ENCODE data around the gene BLM. TPM values are rescaled to one million over a fixed set of nuclear protein-coding genes. Genes with fewer than 3 reads are reported as not detected.

Gene BLM
- total RNA-seq, 4 donors from 2014 or later = 11.6 to 18.2 (median 14.5) TPM

DNA sequence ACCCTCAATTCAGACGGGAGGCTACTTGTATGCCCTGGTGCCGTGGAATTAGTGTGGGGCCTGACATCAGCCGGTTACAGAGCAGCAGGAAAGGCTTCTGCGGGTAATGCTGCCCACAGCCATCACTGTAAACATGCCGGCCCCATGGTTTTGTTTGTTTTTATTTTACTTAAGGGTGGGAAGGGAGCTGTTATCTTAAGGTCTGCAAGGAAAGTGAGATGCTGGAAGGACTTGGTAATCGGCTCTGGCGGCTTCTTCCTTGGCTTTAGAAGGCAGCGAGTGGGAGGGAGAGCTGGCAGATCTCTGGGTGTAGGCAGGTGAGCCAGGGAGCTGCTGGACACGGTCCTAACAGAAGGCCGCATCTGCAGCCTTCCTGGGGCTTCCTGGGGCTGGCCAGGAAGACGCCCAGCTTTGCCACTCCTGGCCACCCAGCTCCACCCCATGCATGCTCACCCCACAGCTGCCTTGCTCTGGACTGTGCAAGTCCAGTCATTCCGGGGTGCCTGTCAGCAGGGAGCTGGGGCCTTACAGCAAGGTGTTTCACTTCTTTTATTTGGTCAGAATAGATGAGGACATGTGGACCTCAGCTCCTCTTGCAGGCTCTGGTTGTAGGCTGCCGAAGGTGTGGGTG lies 97.2 kb downstream of the BLM start:
- DNase-seq (no peak), ATAC-seq (no peak)
- H3K4me1 ChIP-seq = no peaks in the 10 kb centered on the region
- intact Hi-C loops (cut with DNase I; ENCODE audit: low total_unique reads) = no loop called here
- H3K36me3 ChIP-seq = no peaks in the 10 kb centered on the region
- no peak overlapping the region for H3K27ac ChIP-seq
- no peaks in the 10 kb centered on the region for H3K9me3 ChIP-seq
- no peaks in the 10 kb centered on the region for H3K27me3 ChIP-seq
- in situ Hi-C loops (cut with MboI; ENCODE audit: low sequenced_read_pairs in 4 of 4) = no loop called here
- no peak overlapping the region for H3K4me3 ChIP-seq
- no peak for TF ChIP-seq POLR2A (IDR thresholded peaks at IDR 0.05)
- TF ChIP-seq, protein P1, sequence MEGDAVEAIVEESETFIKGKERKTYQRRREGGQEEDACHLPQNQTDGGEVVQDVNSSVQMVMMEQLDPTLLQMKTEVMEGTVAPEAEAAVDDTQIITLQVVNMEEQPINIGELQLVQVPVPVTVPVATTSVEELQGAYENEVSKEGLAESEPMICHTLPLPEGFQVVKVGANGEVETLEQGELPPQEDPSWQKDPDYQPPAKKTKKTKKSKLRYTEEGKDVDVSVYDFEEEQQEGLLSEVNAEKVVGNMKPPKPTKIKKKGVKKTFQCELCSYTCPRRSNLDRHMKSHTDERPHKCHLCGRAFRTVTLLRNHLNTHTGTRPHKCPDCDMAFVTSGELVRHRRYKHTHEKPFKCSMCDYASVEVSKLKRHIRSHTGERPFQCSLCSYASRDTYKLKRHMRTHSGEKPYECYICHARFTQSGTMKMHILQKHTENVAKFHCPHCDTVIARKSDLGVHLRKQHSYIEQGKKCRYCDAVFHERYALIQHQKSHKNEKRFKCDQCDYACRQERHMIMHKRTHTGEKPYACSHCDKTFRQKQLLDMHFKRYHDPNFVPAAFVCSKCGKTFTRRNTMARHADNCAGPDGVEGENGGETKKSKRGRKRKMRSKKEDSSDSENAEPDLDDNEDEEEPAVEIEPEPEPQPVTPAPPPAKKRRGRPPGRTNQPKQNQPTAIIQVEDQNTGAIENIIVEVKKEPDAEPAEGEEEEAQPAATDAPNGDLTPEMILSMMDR (IDR thresholded peaks at IDR 0.05 in 4 of 5, conservative IDR thresholded peaks at IDR 0.05 in 1 of 5) = no peak

DNA sequence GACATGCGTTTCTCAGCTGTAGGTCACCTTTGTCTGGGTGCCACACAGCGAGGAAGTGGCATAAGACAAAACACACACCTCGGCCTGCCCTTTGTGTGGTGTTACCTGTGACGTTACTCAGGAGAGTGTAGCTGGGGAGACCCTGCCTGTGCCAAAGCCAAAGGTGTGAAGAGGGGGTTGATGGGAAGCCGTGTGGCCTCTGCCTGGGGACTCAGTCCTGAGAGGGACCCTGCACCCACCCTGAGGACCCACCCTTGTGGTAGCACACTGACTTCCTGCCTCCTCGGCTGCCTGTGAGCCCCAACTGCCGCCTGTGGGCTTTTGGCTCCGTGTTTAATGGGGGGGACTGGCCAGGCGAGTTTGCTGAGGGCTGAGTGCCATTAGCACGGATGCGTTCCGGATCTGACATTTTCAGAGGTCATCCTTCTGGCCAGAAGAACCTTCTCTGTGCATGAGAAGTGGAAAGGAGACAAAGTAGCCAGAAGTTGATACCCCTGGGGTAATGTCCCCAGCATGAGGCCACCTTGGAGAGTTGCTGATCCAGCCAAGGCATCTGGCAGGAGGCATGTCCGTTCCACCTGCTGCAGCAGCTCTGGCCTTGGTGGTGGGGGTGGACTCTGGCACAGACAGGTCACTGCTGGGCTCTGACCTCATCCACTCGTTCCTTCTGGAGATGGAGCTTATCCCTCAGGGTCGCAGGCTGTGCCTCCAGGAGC lies 99.4 kb downstream of the BLM start:
- H3K9me3 ChIP-seq = no peaks in the 10 kb centered on the region
- intact Hi-C loops (cut with DNase I; ENCODE audit: low total_unique reads) = no loop called here

DNA sequence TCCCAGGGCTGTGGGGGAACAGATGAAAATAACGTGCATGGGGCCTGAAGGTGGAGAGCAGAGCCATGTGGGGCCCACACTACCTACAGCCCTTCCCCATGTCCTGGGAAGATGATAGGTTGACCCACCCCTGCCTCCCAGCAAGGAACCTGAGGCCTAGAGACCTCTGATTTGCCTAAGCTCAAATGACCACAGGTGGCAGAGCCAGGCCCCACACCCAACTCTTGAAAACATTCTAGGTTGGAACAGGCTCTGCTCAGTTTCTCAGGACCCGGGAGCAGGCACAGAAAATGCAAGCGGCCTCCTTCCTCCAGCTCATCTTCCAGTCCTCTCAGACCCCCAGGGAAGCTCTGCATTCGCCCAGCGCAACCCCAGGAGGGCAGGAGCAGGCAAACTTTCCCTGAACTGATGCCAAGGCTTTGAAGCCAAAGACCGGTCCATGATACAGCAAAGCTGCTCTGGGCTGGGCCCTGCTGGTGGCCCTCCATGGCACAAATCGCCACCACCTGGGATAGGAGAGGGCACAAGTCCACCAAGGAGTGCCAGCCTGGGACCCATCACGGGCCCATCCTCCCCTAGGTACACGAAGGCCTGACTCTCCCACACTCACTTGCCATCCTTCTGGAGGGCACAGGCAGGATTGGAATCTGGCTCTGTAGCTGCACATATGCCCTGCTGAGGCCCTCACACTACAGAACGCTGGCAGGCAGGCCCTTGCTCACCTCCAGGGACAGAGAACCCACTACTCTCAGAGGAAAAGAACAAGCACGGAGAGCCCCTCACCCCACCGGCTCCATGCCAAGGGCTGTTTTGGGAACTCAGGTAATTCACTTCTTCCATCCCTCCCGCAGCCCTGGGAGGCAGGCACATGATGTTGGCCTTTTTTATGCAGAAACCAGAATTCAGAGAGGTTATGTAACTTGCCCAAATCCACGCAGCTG lies 100.2 kb downstream of the BLM start:
- Histone ChIP-seq H3K9me3 (no peaks in the 10 kb centered on the region), H3K27me3 (no peaks in the 10 kb centered on the region), H3K4me3 (no peak overlapping the region), H3K4me1 (no peaks in the 10 kb centered on the region), H3K27ac (no peak overlapping the region), H3K36me3 (no peaks in the 10 kb centered on the region)
- in situ Hi-C loops (cut with MboI; ENCODE audit: low sequenced_read_pairs in 4 of 4) = no loop called here
- ATAC-seq (no peak), DNase-seq (no peak)
- TF ChIP-seq POLR2A (IDR thresholded peaks at IDR 0.05) = no peak
- TF ChIP-seq, protein P1 (IDR thresholded peaks at IDR 0.05 in 4 of 5, conservative IDR thresholded peaks at IDR 0.05 in 1 of 5) = no peak
- intact Hi-C loops (cut with DNase I; ENCODE audit: low total_unique reads) = no loop called here

More for the DNA sequence above, 99.4 kb downstream of the BLM start:
- no peak overlapping the region for H3K4me3 ChIP-seq
- TF ChIP-seq POLR2A (IDR thresholded peaks at IDR 0.05) = no peak
- TF ChIP-seq, protein P1 (IDR thresholded peaks at IDR 0.05 in 4 of 5, conservative IDR thresholded peaks at IDR 0.05 in 1 of 5) = no peak
- no peaks in the 10 kb centered on the region for H3K36me3 ChIP-seq
- in situ Hi-C loops (cut with MboI; ENCODE audit: low sequenced_read_pairs in 4 of 4) = no loop called here
- ATAC-seq (no peak), DNase-seq (no peak)
- H3K4me1 ChIP-seq = no peaks in the 10 kb centered on the region
- H3K27ac ChIP-seq = no peak overlapping the region
- H3K27me3 ChIP-seq = no peaks in the 10 kb centered on the region

DNA sequence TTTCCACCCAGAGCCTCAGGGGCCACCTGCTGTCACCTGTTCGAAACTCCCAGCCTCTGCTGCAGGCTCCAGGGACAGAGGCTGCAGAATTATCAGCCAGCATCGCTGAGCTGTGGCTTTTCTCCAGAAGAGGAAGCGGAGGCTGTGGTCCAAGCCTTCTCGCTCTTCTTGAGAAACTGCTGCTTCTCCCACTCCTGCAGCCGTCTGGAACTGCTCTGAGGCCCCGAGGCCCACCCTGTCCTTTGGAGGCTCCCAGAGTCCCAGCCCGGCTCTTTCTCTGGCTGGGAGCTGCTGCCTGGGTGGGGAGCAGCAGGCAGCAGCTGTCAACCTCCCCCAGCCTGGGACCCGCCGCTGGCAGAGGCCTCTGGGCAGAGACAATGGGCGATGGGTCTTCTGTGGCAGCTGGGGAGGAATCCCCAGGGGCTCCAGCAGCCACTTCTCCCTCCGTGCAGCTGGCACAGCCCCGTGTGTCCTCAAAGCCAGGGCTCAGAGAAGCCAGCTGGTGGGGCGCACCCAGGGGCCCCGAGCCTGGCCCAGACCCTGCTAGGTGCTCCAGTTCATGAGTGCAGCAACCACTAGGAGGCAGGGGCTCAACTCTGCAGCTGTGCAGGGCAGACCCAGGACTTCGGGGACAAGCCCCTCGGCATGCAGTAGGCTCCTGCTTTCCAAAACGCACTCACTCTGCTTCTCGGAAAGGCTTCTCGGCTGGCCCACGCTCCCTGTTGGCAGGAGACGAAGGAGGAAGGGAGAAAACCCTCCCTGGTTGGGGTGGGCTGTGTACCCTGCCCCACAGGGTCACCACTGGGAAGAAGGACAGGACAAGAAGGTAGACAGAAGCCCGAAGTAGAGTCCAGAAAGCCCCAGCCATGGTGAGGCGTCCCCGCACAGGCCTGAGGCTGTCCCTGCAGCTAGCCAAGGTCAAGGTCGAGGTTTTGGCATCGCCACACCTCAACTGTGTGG lies 101.4 kb downstream of the BLM start:
- intact Hi-C loops (cut with DNase I; ENCODE audit: low total_unique reads) (no loop called here), in situ Hi-C loops (cut with MboI; ENCODE audit: low sequenced_read_pairs in 4 of 4) (no loop called here)
- Histone ChIP-seq H3K36me3 (no peaks in the 10 kb centered on the region), H3K4me1 (no peaks in the 10 kb centered on the region), H3K9me3 (no peaks in the 10 kb centered on the region), H3K4me3 (no peak overlapping the region), H3K27me3 (no peaks in the 10 kb centered on the region), H3K27ac (no peak overlapping the region)
- peak in 1 of 2 donors; percentile 20 for ATAC-seq
- no peak for DNase-seq
- TF ChIP-seq, protein P1 (IDR thresholded peaks at IDR 0.05 in 4 of 5, conservative IDR thresholded peaks at IDR 0.05 in 1 of 5) = no peak
- TF ChIP-seq POLR2A (IDR thresholded peaks at IDR 0.05) = no peak
